H1 (cell line): ENCODE results near the gene PCDH9. TPM values are rescaled to one million over a fixed set of nuclear protein-coding genes. Genes with fewer than 3 reads are reported as not detected.

Experiments
- CEBPB ChIP-seq: IDR thresholded peaks from 2 replicates; pipeline ENCODE4 v1.6.1; 2012; ENCODE audit warnings: low read depth, low read length
- CHD1 ChIP-seq: IDR thresholded peaks from 2 replicates; pipeline ENCODE4 v1.6.1; 2012; ENCODE audit warnings: low read depth, low read length, improper control_type of control experiment
- HDAC6 ChIP-seq: IDR thresholded peaks from one replicate; pipeline ENCODE4 v1.7.1; 2012; ENCODE audit warnings: low read depth, mild to moderate bottlenecking, inconsistent platforms, low read length, moderate library complexity
- RNF2 ChIP-seq: fragments of 200-900, 300-1000 bp; sonication (generic); IDR thresholded peaks from 2 replicates; pipeline ENCODE4 v1.7.1; 2016; ENCODE audit warnings: borderline replicate concordance, low read depth, mild to moderate bottlenecking, antibody characterized with exemption, low read length; ENCODE audit not compliant: poor library complexity, severe bottlenecking; ENCODE audit errors: missing control alignments
- SP4 ChIP-seq: IDR thresholded peaks from 2 replicates; pipeline ENCODE4 v1.6.1; 2012; ENCODE audit warnings: low read length, inconsistent platforms
- TBP ChIP-seq: IDR thresholded peaks from 2 replicates; pipeline ENCODE4 v1.6.1; 2011; ENCODE audit warnings: low read depth, low read length, improper control_type of control experiment
- polyA plus RNA-seq, 7 experiments: library from polyadenylated mRNA; depleted of rRNA in 3 of 7; stranded (reverse) in 5 of 7; unstranded in 2 of 7; fragments of >200 nt in 5 of 7; fragments of 200-250 nt in 2 of 7; gene quantifications; 1 replicate in 5 of 7; 2 replicates in 1 of 7; 4 replicates in 1 of 7; pipeline versions ENCODE4 v1.2.1 to v1.2.3, GENCODE V29; 2011 to 2013; ENCODE audit warnings: missing spikeins in 2 of 7, mixed read lengths in 2 of 7
- total RNA-seq: library from RNA; stranded (reverse); fragmentation: NEBNext Ultra II Directional; extraction: Animal tissue kit (Norgen Biotek cat#: 25700); gene quantifications from 2 replicates; pipeline ENCODE4 v1.2.1, GENCODE V29; 2021

Gene PCDH9
- total and polyA plus RNA-seq, 2 of the 8 experiments (the other 6 are each of a cell fraction or from before 2014, with no cell fraction given), result 0.12 to 0.60 TPM

DNA sequence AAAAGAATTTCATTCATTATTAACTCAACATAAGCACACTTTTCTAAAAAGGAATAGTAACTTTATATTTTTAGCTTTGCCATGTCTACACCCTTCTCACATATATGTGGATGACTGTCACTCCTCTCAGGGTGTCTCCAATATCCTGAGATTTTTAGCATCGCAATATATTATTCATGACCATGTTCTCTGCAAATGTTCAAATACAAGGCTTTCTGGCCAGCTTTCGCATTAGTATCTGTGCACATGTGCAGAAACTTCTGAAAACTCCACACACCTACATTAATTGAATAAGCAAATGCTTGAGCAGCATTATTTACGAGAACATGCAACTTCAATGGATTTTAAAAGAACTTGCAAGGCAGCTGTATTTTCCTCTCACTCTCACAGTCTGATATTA lies 334.8 kb downstream of the PCDH9 start (continued):
- TF ChIP-seq TBP, result no peak
- no peak for TF ChIP-seq CHD1
- TF ChIP-seq RNF2, result no peak
- TF ChIP-seq CEBPB, result no peak
- TF ChIP-seq SP4, result no peak
- no peak for TF ChIP-seq HDAC6
